Endothelial cell of hepatic sinusoid (primary cell): Measurements from ENCODE around the gene PKP1.

Experiments used
- in situ Hi-C: cut with HindIII; loops from 2 replicates; pipeline ENCODE4 v1.10.0; 2017; ENCODE audit warnings: low sequenced_read_pairs

PKP1 gene

GRCh38 chr1:201346337-201346939, 63.1 kb downstream of the PKP1 start:
- in situ Hi-C loops, result loop anchor here (5.0 kb wide), 1 partner anchor 44 kb away; no protein-coding TSS in a partner anchor

- in situ Hi-C loops, result loop anchor here (5.0 kb wide), 1 partner anchor 45 kb away; no protein-coding TSS in a partner anchor
Observed at GRCh38 chr1:201346987-201347386, 63.7 kb downstream of the PKP1 start.

- in situ Hi-C loops, result loop anchor here (5.0 kb wide), 1 partner anchor 45 kb away; no protein-coding TSS in a partner anchor
Observed at GRCh38 chr1:201347498-201348210, 64.3 kb downstream of the PKP1 start.

- in situ Hi-C loops, result loop anchor here (5.0 kb wide), 1 partner anchor 46 kb away; no protein-coding TSS in a partner anchor
Observed at GRCh38 chr1:201348211-201348566, 64.9 kb downstream of the PKP1 start.

- in situ Hi-C loops, result loop anchor here (5.0 kb wide), 1 partner anchor 47 kb away; no protein-coding TSS in a partner anchor
Observed at GRCh38 chr1:201349092-201349491, 65.8 kb downstream of the PKP1 start.

GRCh38 chr1:201350361-201350725, 67.0 kb downstream of the PKP1 start:
- in situ Hi-C loops, result no loop called here

- in situ Hi-C loops, result no loop called here
Observed at GRCh38 chr1:201350884-201351283, 67.6 kb downstream of the PKP1 start.

GRCh38 chr1:201351617-201352016, 68.3 kb downstream of the PKP1 start:
- in situ Hi-C loops, result no loop called here

GRCh38 chr1:201353186-201353940, 70.1 kb downstream of the PKP1 start:
- in situ Hi-C loops, result no loop called here

GRCh38 chr1:201354151-201354900, 71.0 kb downstream of the PKP1 start:
- in situ Hi-C loops, result no loop called here

GRCh38 chr1:201354901-201355295, 71.6 kb downstream of the PKP1 start:
- in situ Hi-C loops, result loop anchor here (5.0 kb wide), 2 partner anchors 62 to 88 kb away; no protein-coding TSS in a partner anchor

GRCh38 chr1:201355471-201355870, 72.2 kb downstream of the PKP1 start:
- in situ Hi-C loops, result loop anchor here (5.0 kb wide), 2 partner anchors 62 to 88 kb away; no protein-coding TSS in a partner anchor

- in situ Hi-C loops, result loop anchor here (5.0 kb wide), 2 partner anchors 61 to 89 kb away; no protein-coding TSS in a partner anchor
Observed at GRCh38 chr1:201356236-201356635, 72.9 kb downstream of the PKP1 start.

GRCh38 chr1:201356701-201357100, 73.4 kb downstream of the PKP1 start:
- in situ Hi-C loops, result loop anchor here (5.0 kb wide), 2 partner anchors 61 to 89 kb away; no protein-coding TSS in a partner anchor

GRCh38 chr1:201357211-201357610, 73.9 kb downstream of the PKP1 start:
- in situ Hi-C loops, result loop anchor here (5.0 kb wide), 2 partner anchors 60 to 90 kb away; no protein-coding TSS in a partner anchor

- in situ Hi-C loops, result loop anchor here (5.0 kb wide), 2 partner anchors 60 to 90 kb away; no protein-coding TSS in a partner anchor
Observed at GRCh38 chr1:201357636-201358348, 74.5 kb downstream of the PKP1 start.

- in situ Hi-C loops, result loop anchor here (5.0 kb wide), 2 partner anchors 59 to 91 kb away; no protein-coding TSS in a partner anchor
Observed at GRCh38 chr1:201358596-201358995, 75.3 kb downstream of the PKP1 start.

- in situ Hi-C loops, result loop anchor here (5.0 kb wide), 2 partner anchors 58 to 92 kb away; no protein-coding TSS in a partner anchor
Observed at GRCh38 chr1:201359031-201359872, 75.9 kb downstream of the PKP1 start.

GRCh38 chr1:201359873-201360210, 76.5 kb downstream of the PKP1 start:
- in situ Hi-C loops, result loop anchor here (5.0 kb wide), 2 partner anchors 57 to 93 kb away; no protein-coding TSS in a partner anchor
